OCI-LY7 (cell line): ENCODE results near the gene NRXN2.

Experiments
- EZH2phosphoT487 ChIP-seq: fragments of 200-600 bp; sonication (generic); IDR thresholded peaks from 2 replicates; pipeline ENCODE4 v1.6.1; 2018; ENCODE audit warnings: low read depth, borderline replicate concordance, mild to moderate bottlenecking, mixed run types, antibody characterized with exemption, low read length, moderate library complexity, mixed read lengths
- TF ChIP-seq, protein P1 (sequence below): fragments of 200-600 bp; sonication (generic); conservative IDR thresholded peaks from 2 replicates; pipeline ENCODE4 v1.5.1; 2014; ENCODE audit warnings: mild to moderate bottlenecking, antibody characterized with exemption, low read length, moderate library complexity, mixed read lengths

DNA sequence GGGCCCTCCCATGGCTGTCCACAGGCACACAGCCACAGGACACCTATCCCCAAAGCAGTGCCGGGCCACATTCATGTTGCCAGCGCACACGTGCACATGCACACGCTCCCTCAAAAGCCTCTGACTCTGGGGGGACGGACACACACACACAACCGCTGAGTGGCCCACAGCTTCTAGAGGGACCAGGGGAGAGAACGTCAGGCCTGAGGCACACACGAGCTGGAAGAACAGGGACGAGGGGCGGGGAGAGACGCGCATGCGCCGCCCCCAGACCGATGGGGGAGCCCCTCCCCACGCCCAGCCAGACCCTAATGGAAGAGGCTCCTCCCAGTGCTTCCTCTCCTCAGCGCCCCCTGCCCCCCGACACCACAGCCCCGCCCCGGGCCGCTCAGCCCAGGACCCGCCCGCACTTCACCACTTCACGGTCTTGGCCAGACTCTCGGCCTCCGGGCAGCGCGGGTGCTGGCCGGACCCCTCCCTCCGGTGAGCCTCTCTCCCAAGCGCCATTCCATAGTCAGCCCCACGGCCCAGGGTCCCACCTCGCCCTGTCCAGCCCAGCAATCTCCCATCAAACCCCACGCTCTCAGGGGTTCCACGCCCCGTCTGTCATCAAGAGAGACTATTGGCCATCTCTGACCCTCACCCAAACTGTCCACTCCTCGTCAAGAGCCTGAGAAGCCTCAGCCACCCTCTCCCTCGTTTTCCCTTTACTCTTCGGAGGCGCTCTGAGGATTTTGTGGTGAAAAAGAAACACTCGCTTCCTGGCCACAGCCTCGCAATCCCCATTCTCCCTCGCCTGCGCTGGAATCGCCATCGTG lies 11.7 kb downstream of the NRXN2 start:
- TF ChIP-seq, protein P1, sequence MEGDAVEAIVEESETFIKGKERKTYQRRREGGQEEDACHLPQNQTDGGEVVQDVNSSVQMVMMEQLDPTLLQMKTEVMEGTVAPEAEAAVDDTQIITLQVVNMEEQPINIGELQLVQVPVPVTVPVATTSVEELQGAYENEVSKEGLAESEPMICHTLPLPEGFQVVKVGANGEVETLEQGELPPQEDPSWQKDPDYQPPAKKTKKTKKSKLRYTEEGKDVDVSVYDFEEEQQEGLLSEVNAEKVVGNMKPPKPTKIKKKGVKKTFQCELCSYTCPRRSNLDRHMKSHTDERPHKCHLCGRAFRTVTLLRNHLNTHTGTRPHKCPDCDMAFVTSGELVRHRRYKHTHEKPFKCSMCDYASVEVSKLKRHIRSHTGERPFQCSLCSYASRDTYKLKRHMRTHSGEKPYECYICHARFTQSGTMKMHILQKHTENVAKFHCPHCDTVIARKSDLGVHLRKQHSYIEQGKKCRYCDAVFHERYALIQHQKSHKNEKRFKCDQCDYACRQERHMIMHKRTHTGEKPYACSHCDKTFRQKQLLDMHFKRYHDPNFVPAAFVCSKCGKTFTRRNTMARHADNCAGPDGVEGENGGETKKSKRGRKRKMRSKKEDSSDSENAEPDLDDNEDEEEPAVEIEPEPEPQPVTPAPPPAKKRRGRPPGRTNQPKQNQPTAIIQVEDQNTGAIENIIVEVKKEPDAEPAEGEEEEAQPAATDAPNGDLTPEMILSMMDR: no peak
- TF ChIP-seq EZH2phosphoT487: no peak
